HG03280 (cell line): ENCODE measurements around the gene FOXP4.

Experiments used
- ATAC-seq: cut with Tn5 transposase; IDR thresholded peaks from one replicate; pipeline ENCODE4 v1.9.1; 2021; ENCODE audit warnings: mild to moderate bottlenecking, moderate library complexity; ENCODE audit not compliant: unreplicated experiment

The FOXP4 gene

DNA sequence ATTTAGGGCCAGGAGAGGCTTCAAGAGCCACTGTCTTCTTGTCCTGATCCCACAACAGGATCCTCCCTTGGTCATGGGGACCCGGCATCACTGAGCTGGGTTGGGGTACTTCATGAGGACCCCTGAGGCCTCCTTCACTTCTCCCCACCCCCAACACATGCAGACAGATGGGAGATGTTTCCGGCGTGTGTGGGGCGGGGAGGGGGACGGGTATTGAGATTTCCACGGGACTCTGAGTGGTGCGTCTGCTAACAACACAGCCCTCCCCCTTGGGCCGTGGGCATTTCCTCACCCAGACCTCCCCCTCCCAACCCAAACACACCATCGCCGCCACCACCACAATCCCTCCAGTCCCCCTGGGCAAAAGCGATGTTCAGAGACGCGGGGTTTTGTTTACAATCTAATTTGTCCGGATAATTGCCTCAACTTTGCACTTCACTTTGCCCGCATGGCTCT is 906 bp upstream of the FOXP4 start:
- ATAC-seq: no peak

DNA sequence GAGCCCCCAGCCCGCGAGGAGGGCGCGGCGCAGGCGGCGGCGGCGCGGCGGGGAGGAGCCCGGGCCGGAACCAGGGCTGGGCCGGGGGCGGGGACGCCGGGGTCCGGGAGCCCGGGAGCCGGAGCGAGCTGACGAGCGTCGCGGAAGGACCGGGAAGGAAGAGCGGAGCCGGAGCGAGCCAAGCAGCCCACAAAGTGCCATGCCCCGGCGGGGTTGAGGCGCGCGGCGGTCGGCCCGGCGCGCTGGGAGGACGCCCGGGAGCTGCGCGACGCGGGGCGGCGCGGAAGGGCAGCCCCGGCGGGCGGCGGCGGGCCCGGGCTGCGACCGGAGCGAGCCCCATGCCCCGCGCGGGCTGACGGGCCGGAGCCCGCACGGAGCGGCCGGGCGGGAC is 289 bp downstream of the FOXP4 start:
- peak; percentile 43 for ATAC-seq

DNA sequence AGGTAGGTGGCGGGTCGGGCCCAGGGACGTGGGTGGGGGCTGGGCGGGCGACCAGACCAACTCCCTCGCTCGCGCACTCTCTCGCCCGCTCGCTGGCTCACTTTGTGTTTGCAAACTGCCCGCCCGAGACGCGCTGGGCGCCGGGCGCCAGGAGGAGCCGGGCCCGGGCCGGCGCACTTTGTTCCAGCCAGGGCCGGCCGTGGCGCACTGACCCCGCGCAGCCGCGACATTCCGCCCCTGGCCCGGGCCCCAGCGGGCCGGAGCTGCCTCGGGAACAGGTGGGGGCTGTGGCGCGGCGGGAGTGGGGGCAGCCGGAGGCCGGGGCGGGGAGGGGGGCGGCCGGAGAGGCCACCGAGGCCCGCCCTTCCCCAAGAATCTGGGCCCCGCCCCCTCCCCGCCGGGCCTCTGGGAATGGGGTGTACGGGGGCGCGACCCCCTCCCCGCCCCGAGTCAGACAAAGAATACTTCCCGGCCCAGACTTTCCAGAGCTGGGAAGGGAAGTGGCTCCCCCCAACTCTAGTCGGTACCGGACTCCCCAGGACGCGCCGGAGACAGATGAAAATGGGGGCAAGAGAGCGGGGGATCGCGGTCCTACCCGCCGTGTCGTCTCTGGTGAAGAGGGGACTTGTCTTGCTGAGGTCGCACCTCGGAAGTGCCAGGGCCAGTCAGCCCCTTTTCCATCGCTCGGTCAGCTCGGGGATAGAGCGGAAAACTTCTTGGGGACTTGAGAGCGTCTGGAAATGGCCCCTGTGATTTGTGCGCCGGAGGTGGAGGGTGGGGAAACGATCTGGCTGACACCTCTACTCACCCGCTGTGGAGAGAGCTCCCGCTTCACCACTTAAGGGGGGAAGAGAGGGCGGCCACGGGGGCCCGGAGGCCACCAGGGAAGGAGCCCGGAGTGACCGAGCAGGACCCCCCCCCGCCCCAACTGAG is 951 bp downstream of the FOXP4 start:
- peak; percentile 26 for ATAC-seq

DNA sequence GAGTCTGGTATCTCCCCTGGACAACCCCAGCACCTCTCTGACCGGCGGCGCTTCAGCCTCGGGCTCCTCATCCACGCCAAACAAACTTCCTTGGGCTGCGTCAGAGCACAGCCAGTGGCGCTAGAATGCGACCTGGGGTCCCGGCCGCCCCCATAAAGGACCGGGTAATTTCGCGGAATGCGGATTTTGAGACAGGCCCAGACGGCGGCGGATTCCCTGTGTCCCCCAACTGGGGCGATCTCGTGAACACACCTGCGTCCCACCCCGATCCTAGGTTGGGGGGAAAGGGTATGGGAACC is 1.6 kb downstream of the FOXP4 start:
- no peak for ATAC-seq

DNA sequence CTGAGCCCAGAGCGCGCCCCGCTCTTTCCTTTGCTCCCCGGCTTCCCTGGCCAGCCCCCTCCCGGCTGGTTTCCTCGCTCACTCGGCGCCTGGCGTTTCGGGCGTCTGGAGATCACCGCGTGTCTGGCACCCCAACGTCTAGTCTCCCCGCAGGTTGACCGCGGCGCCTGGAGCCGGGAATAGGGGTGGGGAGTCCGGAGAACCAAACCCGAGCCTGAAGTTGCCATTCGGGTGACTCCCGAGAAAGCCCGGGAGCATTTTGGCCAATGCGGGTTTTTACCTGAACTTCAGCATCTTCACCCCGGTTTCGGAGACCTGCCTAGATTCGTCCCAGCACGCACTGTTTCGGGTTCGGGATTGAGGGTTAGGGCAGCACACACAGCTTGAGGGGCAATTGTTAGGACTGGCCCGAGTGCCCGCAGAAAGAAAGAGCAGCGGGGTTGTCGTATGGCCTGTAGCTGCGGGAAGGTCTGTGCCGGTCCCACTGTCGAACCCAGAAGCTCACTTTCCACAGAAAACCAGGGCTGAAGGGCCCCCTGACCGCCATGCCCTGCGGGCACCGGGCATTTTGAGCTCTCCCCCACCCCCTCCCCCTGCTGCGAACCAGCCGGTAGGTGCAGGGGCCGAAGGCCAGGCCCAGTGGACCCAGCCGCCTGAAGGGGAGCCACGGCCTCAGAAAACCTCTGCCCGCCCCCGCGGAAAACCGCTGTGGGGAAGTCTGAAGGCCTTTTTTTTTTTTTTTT is 2.1 kb downstream of the FOXP4 start:
- ATAC-seq: no peak

DNA sequence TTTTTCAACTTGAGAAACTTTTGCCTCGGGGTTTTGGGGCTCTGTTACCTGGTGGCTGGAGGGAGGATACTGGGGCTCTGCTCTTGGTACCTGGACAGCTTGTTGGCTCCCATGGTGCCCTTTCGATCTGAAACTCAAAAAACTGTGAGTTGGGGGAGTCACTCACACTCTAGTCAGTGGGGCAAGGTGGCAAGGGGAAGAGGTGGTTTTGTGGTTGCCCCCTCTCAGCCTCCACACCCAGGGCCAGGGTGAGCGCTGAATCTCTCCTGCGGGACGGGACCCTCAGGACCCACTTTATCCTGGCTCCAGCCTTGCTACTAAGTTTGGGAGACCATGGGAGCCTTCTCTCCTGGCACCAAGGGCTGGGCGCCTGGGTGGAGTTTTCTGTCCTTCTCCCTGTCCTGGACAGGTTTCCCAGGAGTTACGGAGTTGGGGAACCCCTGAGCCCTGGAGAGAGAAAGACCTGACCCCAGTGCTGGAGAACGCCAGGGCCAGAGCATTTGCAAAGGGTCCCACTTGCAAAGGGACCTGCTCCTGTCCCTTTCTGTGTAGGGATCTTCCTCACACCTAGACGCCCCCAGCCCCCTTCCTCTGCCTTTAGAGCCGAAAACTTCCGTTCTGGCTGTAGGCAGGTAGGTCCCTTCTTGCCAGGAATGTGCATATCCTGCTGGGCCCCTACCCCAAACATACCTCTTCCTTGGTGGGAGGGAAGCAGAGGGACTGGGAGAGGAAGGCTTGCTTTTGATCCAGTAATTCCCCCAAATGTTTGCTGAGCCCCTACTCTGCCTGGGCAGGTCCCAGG is 2.9 kb downstream of the FOXP4 start:
- ATAC-seq: no peak

DNA sequence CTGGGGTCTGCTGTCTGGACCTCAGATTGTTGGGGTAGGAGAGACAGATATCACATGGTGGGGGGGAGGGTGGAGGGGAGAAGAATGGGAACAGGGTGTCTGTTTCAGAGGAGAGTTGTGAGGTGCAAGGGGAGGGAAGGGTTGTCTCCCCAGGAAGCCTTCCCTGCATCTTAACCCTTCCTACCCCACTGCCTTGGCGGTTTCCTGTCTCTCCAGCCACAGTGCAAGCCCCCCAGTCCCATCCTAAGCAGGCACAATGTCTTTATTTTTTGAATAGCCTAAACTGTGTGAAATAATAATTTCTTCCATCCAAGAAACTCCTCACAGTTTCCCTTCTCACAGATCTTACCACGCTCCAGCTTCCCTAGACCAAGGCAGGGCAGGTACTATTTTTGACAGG is 3.5 kb downstream of the FOXP4 start:
- ATAC-seq: no peak

DNA sequence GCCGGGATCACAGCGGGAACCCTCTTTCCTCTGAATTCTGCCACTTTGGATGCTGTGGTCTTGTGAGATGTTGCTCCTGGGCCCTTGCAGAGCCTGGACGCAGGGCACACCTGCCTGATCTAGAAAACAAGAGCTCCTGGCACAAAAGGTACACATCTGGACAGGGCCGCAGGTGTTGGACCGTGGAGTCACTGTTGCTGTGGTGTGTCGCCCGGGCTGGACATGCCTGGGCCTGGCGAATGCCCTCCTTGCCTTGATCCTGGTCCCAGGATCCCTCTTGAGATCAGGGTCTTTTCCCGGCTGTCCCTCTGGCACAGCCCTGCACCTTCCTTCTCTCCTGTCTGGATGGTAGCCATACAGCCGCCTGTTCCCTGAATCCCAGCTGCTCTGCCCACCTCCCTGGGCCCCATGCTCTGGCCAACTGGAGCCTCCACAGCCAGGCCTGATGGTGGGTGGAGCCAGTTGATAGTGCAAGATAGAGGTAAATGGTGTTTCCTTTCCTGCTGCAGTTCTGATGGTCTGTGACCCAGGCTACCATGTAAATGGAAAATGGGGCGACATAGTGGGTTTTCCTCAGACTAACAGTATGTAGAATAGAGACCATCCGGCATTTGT is 5.0 kb downstream of the FOXP4 start:
- no peak for ATAC-seq

DNA sequence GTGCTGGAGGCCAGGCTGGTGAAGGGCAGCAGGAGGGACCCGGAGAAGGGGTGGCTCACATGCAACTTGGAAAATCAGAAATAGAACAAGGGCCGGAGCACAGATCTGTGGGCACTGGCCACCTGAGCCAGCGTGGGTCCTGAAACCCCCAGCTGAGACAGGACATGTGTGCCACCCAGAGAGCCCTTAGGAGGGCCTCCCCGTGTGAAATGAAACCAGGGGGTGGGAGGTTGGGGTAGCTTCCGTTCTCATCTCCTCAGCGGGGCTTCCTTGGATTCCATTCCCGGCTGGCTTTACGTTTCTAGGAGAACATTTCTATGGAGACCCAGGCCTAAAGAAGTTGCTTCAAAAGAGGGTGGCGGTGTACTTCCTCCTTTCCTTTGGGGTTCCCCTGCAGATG is 5.7 kb downstream of the FOXP4 start:
- ATAC-seq: no peak

DNA sequence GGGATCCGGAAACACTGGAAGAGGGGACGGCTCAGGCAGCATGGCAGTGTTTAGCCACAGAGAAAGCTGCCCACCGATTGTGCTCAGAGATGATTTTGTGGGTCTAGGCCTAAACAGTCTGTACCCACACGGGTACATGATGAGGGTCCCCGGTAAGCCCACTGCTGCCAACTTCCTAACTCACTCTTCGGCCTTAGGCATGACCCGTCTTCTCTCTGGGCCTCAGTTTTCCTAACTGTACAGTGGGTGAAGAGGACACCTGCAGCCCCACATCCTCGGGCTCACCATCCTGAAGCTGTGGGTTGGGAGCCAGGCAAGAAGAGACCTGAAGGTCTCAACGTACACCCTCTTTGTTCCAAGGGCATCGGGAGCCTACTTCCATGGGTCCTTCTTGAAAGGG is 6.5 kb downstream of the FOXP4 start:
- ATAC-seq: no peak

DNA sequence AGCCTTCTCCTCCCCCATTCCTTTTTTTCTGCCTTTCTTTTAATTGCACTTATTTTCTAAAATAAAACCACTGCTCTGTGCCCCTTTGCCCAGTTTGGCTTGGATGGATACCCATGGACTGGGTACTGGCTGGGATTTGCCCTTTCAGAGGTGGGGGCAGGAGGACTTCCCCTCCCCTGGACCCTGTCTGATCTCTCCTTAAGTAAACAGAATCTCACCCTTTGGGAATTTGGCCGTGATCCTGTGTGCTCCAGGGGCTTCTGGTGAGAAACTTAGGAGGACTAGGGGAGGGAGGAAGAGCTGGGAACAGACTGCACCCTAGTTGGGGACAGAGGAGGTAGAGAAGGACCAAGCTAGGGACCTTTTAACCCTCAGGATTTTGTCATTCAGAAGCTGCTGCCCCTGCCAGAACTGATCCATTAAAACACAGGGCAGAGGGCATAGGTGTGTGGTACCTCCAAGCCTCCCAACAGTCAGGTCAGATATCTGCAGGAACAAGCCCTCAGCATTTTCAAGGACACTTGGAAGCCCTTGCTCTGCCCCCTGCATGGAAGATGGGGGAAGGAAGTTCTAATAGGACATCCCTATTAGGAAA is 7.3 kb downstream of the FOXP4 start:
- no peak for ATAC-seq

DNA sequence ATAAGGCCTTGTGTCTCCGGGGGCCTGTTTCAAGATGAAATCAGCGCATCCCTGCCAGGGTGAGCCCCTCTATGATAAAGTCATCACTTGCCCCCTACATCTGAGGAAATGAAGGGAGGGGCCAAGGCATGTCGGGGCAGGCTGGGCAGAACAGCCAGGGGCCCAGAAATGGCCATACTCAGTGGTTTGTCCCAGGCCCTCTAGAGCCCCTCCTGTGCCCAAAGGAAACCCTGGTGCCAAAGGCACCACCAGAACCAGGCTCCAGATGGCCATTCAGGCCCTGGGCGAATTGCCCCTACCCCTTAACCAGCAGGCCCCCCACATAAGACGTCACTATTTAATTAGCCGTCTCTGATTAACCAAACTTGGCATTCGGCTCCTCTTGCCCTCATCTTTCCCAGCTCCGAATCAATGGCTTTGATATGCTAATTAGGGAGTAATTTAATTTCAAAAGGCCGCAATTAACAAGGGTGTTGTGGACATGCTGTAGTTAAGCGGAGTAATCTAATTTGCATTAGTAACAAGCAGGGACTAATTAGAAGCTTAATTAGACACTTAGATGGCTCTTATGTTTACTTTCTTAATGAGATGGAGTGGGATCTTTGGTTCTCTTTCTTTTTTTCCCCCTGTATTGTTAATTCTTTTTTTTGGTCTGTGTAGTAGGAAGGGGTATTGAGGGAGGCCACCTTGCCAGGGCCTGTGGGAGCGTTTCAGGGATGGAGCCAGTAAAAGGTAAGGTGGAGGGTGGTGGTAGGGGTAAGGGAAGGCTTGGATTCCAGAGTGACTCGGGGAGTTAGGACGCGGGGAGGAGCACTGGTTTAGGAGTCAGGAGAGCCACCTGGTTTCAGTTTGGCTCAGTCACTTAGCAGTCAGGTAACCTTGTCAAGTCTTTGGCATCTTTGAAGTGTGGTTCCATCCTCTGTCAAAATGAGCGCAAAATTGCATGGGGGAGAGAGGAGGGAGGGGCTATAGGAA is 9.4 kb downstream of the FOXP4 start:
- no peak for ATAC-seq

DNA sequence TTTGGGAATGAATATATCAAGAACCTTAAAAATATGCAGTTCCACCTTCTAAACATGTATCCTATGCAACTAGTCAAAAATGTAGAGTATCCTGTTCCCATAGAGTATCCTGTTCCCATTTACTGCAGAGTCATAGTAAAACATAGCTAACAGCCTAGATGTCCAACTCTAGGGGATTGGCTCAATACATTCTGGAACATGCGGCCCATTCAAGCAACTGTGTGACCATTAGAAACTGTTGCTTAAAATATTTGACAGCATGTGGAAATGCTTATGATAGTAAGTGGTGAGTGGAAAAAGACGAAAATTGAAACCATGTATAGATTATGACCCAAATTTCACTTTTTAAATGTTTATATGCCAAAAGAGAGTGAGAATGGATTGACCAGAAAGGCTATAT is 11.2 kb downstream of the FOXP4 start:
- ATAC-seq: no peak

DNA sequence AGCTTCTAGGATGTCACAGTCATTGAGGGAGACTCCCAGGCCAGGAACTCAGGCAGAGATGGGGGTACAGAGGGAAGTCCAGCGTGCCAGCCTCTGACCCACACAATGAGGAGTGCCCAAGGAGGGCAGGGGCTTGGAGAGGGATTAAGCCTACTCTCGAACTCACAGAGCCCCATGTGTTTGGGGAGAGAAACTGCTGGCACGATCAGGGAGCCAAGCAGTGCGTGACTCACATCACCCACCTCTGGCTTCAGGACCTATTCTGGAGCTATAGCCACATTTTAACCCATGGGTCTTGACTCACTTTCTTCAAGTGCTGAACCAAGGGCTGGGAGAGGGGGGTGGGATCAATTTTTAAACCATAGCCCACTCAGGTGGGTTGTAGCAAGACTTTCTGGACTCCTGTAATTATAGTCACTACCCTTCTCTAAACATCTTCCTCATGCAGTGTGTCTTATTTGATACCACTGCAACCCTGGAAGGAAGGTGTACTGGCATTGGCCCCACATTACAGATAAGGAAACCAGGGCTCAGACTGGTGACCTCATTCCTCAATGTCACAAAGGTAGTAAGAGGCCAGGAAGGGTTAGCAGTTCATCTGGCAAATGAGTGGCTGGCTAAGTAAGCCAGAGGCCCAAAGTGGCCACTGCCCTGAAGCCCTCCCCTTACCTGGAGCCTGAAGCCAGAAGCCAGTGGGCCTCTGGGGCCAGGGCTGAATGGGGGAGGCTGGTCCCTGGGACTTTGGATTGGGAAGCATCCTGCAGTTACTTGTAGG is 12.0 kb downstream of the FOXP4 start:
- ATAC-seq: no peak

DNA sequence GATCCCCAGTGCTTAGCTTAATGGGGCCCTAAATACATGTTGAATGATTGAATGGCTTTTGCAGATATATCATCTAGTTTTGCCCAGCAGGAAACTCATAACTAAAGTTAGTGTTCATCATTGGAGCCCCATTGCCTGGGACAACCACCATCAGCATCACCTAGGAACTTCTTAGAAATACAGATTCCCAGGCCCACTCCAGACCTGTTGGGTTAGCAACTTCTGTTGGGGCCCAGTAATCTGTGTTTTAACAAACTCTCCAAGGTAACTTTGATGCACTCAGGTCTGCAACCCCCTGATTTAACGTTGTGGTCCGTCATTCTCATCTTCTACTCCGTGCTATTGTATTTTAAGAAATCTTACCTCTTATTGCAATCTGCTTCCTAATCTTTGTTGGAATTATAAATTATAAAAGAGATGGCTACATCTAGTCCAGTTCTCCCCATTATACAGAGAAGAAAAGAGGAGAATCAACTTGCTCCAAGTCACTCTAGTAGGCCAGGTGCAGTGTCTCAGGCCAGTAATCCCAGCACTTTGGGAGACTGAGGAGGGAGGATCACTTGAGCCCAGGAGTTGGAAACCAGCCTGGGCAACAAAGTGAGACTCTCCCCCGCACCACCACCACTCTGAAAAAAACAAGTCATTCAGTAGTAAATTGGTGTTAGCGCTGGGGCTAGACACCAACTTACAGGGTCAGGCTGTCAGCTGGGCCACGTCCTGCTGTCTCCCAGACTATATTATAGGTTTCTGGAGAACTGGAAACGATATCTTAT is 13.7 kb downstream of the FOXP4 start:
- no peak for ATAC-seq

DNA sequence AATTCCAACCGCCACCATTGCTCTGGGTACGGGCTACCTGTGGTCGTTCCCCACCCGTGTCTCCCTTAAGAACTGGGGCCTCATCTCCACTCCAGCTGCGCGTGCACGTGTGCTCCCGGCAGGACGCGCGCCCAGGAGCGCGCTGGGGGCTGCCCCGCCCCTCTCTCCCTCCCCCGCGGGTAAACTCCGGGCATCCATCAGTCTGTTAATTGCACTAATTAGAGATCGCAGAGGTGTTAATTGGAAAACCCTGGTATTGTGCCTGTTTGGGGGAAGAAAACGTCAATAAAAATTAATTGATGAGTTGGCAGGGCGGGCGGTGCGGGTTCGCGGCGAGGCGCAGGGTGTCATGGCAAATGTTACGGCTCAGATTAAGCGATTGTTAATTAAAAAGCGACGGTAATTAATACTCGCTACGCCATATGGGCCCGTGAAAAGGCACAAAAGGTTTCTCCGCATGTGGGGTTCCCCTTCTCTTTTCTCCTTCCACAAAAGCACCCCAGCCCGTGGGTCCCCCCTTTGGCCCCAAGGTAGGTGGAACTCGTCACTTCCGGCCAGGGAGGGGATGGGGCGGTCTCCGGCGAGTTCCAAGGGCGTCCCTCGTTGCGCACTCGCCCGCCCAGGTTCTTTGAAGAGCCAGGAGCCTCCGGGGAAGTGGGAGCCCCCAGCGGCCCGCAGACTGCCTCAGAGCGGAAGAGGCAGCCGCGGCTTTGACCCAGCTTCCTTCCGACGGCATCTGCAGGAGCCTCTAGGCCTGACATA is 14.4 kb downstream of the FOXP4 start:
- ATAC-seq: peak; percentile 69

DNA sequence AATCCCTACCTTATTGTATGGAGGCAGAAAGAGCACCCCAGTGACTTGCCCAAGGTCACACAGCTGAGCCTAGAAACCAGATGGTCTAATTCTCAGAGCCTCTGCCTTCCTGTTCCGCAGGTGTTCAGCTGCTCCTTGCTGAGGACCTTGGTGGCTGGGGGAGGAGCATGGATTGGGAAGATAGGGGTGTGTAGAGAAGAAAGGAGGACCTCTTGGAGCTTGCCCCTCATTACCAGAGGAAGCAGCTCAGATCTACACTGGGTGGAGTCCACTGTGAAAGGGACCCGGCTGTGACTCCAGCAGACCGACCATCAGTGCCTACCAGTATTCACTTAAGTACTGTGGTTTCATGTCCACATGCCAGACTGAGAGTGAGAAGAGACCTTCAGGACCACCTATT is 15.2 kb downstream of the FOXP4 start:
- ATAC-seq: no peak
